ENCODE results near the gene VSIG4. TPM values are rescaled to one million over a fixed set of nuclear protein-coding genes. Genes with fewer than 3 reads are reported as not detected.

VSIG4 gene
- total RNA-seq, 1 experiment from 2014 or later = 0.10 TPM

DNA sequence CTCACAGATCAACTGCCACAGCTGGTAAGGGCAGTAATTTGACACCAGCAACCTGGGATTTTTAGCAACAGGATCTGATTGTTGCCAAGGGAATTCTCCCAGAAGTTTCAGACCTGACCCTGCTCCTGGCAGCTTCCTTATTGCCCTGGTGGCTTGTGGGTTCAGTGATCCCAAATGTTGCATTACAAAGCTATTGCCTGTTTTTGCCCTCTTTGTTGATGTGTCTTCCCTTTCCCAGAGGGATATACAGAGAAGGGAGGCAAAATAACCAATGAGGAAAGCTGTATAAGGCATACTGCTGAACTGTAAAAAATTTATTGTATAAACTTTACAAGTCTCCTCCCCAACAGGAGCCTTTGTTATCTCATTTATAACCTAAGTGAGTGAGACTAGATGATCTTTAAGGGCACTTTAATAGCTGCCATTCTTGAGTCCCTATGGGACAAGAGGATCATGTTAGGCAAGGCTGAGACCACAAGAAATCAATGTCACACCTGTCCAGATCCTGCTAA lies 22.2 kb downstream of the VSIG4 start:
- Histone ChIP-seq H3K27me3 (ENCODE audit: control insufficient read depth, insufficient read depth, low read length) (no peaks in the 10 kb centered on the region), H3K27ac (ENCODE audit: low read length) (no peak overlapping the region), H3K36me3 (ENCODE audit: control insufficient read depth, insufficient read depth, low read length) (no peaks in the 10 kb centered on the region), H3K4me3 (ENCODE audit: low read depth in 2 of 2, low read length in 2 of 2) (no peak overlapping the region), H3K4me1 (ENCODE audit: control insufficient read depth, insufficient read depth, low read length) (no peaks in the 10 kb centered on the region), H3K9me3 (ENCODE audit: control insufficient read depth, insufficient read depth, low read depth, low read length) (no peaks in the 10 kb centered on the region)
- ATAC-seq (no peak), DNase-seq (ENCODE audit: low read depth, low spot score) (no peak)
- TF ChIP-seq, protein P1, sequence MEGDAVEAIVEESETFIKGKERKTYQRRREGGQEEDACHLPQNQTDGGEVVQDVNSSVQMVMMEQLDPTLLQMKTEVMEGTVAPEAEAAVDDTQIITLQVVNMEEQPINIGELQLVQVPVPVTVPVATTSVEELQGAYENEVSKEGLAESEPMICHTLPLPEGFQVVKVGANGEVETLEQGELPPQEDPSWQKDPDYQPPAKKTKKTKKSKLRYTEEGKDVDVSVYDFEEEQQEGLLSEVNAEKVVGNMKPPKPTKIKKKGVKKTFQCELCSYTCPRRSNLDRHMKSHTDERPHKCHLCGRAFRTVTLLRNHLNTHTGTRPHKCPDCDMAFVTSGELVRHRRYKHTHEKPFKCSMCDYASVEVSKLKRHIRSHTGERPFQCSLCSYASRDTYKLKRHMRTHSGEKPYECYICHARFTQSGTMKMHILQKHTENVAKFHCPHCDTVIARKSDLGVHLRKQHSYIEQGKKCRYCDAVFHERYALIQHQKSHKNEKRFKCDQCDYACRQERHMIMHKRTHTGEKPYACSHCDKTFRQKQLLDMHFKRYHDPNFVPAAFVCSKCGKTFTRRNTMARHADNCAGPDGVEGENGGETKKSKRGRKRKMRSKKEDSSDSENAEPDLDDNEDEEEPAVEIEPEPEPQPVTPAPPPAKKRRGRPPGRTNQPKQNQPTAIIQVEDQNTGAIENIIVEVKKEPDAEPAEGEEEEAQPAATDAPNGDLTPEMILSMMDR (IDR thresholded peaks at IDR 0.05) = no peak
- TF ChIP-seq TCF7L2 (IDR thresholded peaks at IDR 0.05; ENCODE audit: low read depth, low read length) (no peak), POLR2AphosphoS5 (IDR thresholded peaks at IDR 0.05; ENCODE audit: low read depth, low read length) (no peak), SIN3A (IDR thresholded peaks at IDR 0.05; ENCODE audit: borderline replicate concordance, insufficient read depth, low read depth, low read length) (no peak)
- TF ChIP-seq, protein P2, sequence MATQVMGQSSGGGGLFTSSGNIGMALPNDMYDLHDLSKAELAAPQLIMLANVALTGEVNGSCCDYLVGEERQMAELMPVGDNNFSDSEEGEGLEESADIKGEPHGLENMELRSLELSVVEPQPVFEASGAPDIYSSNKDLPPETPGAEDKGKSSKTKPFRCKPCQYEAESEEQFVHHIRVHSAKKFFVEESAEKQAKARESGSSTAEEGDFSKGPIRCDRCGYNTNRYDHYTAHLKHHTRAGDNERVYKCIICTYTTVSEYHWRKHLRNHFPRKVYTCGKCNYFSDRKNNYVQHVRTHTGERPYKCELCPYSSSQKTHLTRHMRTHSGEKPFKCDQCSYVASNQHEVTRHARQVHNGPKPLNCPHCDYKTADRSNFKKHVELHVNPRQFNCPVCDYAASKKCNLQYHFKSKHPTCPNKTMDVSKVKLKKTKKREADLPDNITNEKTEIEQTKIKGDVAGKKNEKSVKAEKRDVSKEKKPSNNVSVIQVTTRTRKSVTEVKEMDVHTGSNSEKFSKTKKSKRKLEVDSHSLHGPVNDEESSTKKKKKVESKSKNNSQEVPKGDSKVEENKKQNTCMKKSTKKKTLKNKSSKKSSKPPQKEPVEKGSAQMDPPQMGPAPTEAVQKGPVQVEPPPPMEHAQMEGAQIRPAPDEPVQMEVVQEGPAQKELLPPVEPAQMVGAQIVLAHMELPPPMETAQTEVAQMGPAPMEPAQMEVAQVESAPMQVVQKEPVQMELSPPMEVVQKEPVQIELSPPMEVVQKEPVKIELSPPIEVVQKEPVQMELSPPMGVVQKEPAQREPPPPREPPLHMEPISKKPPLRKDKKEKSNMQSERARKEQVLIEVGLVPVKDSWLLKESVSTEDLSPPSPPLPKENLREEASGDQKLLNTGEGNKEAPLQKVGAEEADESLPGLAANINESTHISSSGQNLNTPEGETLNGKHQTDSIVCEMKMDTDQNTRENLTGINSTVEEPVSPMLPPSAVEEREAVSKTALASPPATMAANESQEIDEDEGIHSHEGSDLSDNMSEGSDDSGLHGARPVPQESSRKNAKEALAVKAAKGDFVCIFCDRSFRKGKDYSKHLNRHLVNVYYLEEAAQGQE (IDR thresholded peaks at IDR 0.05; ENCODE audit: insufficient read depth in 1 of 2, low read depth in 2 of 2, low read length in 1 of 2) = no peak
- ChIA-PET POLR2A (no interaction called here), CTCF (no interaction called here)
- intact Hi-C loops (cut with micrococcal nuclease; ENCODE audit: unreplicated experiment) = no loop called here
- BruUV-seq (replicated peaks) = no TSS peak
- in situ Hi-C loops (cut with HindIII; ENCODE audit: low pct_unique_long_range_greater_than_20kb, low sequenced_read_pairs) = no loop called here

DNA sequence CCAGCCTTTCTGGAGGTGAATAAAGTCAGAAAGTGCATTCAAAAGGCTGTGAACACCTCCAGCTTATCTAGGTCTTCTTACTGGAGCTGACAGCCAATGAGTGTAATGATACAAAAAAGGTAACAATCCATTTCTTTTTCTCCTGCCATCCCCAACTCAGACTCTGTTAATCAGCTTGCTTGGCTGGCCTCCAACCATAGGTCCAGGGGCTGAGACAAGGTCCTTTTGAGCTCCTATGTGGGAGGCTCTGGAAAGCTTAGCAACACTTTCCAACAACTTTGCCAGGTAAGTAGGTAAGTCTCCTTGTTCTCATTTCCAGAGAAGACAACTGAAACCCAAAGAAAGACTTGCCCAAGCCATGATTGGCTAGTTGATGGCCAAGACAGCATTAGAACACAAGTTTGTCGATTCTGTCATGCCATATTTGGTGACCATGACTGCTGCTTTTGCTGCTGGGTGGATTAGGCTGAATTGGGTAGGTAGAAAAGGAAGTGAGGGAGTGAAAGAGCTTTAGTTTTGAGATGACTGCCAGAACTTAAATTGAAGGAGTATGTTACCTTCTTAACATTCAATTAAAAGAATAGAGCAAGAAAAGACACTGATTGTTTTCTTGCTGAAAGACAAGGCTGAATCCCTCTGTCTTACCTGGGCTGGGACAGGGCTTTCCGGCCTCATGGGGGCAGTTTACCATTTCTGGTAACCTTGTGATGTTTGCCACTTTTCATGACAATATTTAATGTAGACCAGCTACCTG lies 22.8 kb downstream of the VSIG4 start:
- intact Hi-C loops (cut with micrococcal nuclease; ENCODE audit: unreplicated experiment) = no loop called here
- in situ Hi-C loops (cut with HindIII; ENCODE audit: low pct_unique_long_range_greater_than_20kb, low sequenced_read_pairs) = no loop called here
- Histone ChIP-seq H3K36me3 (ENCODE audit: control insufficient read depth, insufficient read depth, low read length) (no peaks in the 10 kb centered on the region), H3K27me3 (ENCODE audit: control insufficient read depth, insufficient read depth, low read length) (no peaks in the 10 kb centered on the region), H3K9me3 (ENCODE audit: control insufficient read depth, insufficient read depth, low read depth, low read length) (no peaks in the 10 kb centered on the region), H3K4me3 (ENCODE audit: low read depth in 2 of 2, low read length in 2 of 2) (no peak overlapping the region), H3K4me1 (ENCODE audit: control insufficient read depth, insufficient read depth, low read length) (no peaks in the 10 kb centered on the region), H3K27ac (ENCODE audit: low read length) (no peak overlapping the region)
- no peak for DNase-seq (ENCODE audit: low read depth, low spot score)
- BruUV-seq (replicated peaks) = no TSS peak
- ChIA-PET POLR2A (no interaction called here), CTCF (no interaction called here)
- TF ChIP-seq SIN3A (IDR thresholded peaks at IDR 0.05; ENCODE audit: borderline replicate concordance, insufficient read depth, low read depth, low read length) = no peak
- TF ChIP-seq, protein P1 (IDR thresholded peaks at IDR 0.05) = no peak
- TF ChIP-seq TCF7L2 (IDR thresholded peaks at IDR 0.05; ENCODE audit: low read depth, low read length) = no peak
- TF ChIP-seq, protein P2 (IDR thresholded peaks at IDR 0.05; ENCODE audit: insufficient read depth in 1 of 2, low read depth in 2 of 2, low read length in 1 of 2) = no peak
- TF ChIP-seq POLR2AphosphoS5 (IDR thresholded peaks at IDR 0.05; ENCODE audit: low read depth, low read length) = no peak
- ATAC-seq = no peak

Measured in Panc1 (cell line).